B cell (primary cell): ENCODE results near the gene ANKRD44. TPM values are rescaled to one million over a fixed set of nuclear protein-coding genes. Genes with fewer than 3 reads are reported as not detected.
"Not testable (repeated sequence)": the region's sequence is repeated elsewhere in the genome, so short reads cannot be mapped to it uniquely, and the experiment has no call there.

Experiments used
- ATAC-seq: fragments of 200-7000 bp; cut with Tn5 transposase; one replicate; pipeline ENCODE4 v1.10.0; 2021; ENCODE audit warnings: low read depth, mild to moderate bottlenecking, moderate number of reproducible peaks, moderate library complexity
- CTCF ChIA-PET: fragments of 350-600 bp; sonication (Branson Sonifier 250); formaldehyde crosslinking; loops from one replicate; lab custom pipeline; 2021; ENCODE audit warnings: antibody characterized with exemption, inconsistent platforms; lab: Charles Lee
- POLR2A ChIA-PET: fragments of 350-600 bp; sonication (Branson Sonifier 250); formaldehyde crosslinking; loops from one replicate; lab custom pipeline; 2021; ENCODE audit warnings: antibody characterized with exemption; lab: Charles Lee
- DNase-seq: peaks from one replicate; pipeline ENCODE4 v3.0.0; 2013
- H2AFZ ChIP-seq: 2 replicates; pipeline ENCODE4 v1.6.1; 2012; ENCODE audit warnings: mild to moderate bottlenecking, low read depth, low read length; ENCODE audit not compliant: insufficient read depth, poor library complexity, severe bottlenecking
- H3K27ac ChIP-seq, 2 donors: 1 replicate in 1 of 2; 2 replicates in 1 of 2; pipeline ENCODE4 v1.5.1; 2012 to 2013; ENCODE audit warnings: low read length in 2 of 2, mild to moderate bottlenecking in 2 of 2, moderate library complexity in 1 of 2
- H3K27me3 ChIP-seq, 4 experiments: fragments of 200-600 bp in 1 of 4; sonication (generic) in 1 of 4; replicated peaks in 1 of 4; 1 replicate in 2 of 4; 2 replicates in 2 of 4; pipeline versions ENCODE4 v1.6.1 to v1.7.0; 2013 to 2016; ENCODE audit warnings: low read length in 3 of 4, mild to moderate bottlenecking in 2 of 4, mixed read lengths in 1 of 4, moderate library complexity in 1 of 4; ENCODE audit not compliant: insufficient read depth in 4 of 4, control insufficient read depth in 3 of 4; ENCODE audit errors: control extremely low read depth in 1 of 4
- H3K36me3 ChIP-seq, 2 experiments: replicated peaks in 1 of 2; 1 replicate in 1 of 2; 2 replicates in 1 of 2; pipeline versions ENCODE4 v1.6.1 to v1.7.1; 2013; ENCODE audit warnings: low read length in 1 of 2; ENCODE audit not compliant: insufficient read depth in 2 of 2, control insufficient read depth in 1 of 2; ENCODE audit errors: control extremely low read depth in 1 of 2, extremely low read depth in 1 of 2
- H3K4me1 ChIP-seq, 2 donors: fragments of 200-600 bp in 1 of 2; sonication (generic) in 1 of 2; 1 replicate in 1 of 2; 2 replicates in 1 of 2; pipeline versions ENCODE4 v1.5.1 to v1.6.1; 2013 to 2017; ENCODE audit warnings: low read length in 2 of 2; ENCODE audit not compliant: control insufficient read depth in 2 of 2, insufficient read depth in 2 of 2
- H3K4me2 ChIP-seq: replicated peaks from 2 replicates; pipeline ENCODE3; 2012; ENCODE audit warnings: mild to moderate bottlenecking, low read depth, low read length; ENCODE audit not compliant: poor library complexity, severe bottlenecking
- H3K4me3 ChIP-seq, 5 experiments: fragments of 200-600 bp in 1 of 5; sonication (generic) in 1 of 5; 1 replicate in 3 of 5; 2 replicates in 2 of 5; pipeline versions ENCODE4 v1.5.1 to v1.7.0; 2011 to 2016; ENCODE audit warnings: low read length in 4 of 5, mild to moderate bottlenecking in 4 of 5, low read depth in 2 of 5, control low read depth in 1 of 5, moderate library complexity in 1 of 5; ENCODE audit not compliant: insufficient read depth in 1 of 5; ENCODE audit errors: control extremely low read depth in 1 of 5, extremely low read depth in 1 of 5
- H3K79me2 ChIP-seq: fragments of 200-600 bp; sonication (generic); one replicate; pipeline ENCODE4 v1.6.0; 2016; ENCODE audit warnings: low read length; ENCODE audit not compliant: control insufficient read depth, insufficient read depth
- H3K9ac ChIP-seq: fragments of 200-600 bp; sonication (generic); 2 replicates; pipeline ENCODE4 v1.6.1; 2017; ENCODE audit warnings: mild to moderate bottlenecking, low read length, moderate library complexity
- H3K9me3 ChIP-seq, 3 donors: one replicate each; pipeline versions ENCODE4 v1.6.1 to v1.7.1; 2013; ENCODE audit warnings: low read length in 2 of 3; ENCODE audit not compliant: control insufficient read depth in 2 of 3, insufficient read depth in 1 of 3; ENCODE audit errors: control extremely low read depth in 1 of 3
- H4K20me1 ChIP-seq: 2 replicates; pipeline ENCODE4 v1.6.0; 2012; ENCODE audit warnings: mild to moderate bottlenecking, low read length; ENCODE audit not compliant: insufficient read depth, control insufficient read depth, poor library complexity, severe bottlenecking
- H3K27ac Mint-ChIP-seq: one replicate; pipeline ENCODE4 v1.8.0; 2021; ENCODE audit warnings: mixed read lengths
- H3K27me3 Mint-ChIP-seq: one replicate; pipeline ENCODE4 v1.8.0; 2021; ENCODE audit warnings: mixed read lengths
- H3K4me1 Mint-ChIP-seq: one replicate; pipeline ENCODE4 v1.8.0; 2021; ENCODE audit warnings: mixed read lengths
- H3K4me3 Mint-ChIP-seq: one replicate; pipeline ENCODE4 v1.8.0; 2021; ENCODE audit warnings: mixed read lengths
- H3K9me3 Mint-ChIP-seq: one replicate; pipeline ENCODE4 v1.8.0; 2022; ENCODE audit warnings: mixed read lengths; ENCODE audit not compliant: insufficient read depth
- EZH2 ChIP-seq: IDR thresholded peaks from 2 replicates; pipeline ENCODE4 v1.6.1; 2012; ENCODE audit warnings: borderline replicate concordance, low read depth, mild to moderate bottlenecking, moderate library complexity, low read length; ENCODE audit not compliant: insufficient read depth, poor library complexity, severe bottlenecking
- WGBS: methylation state at CpG from one replicate; pipeline ENCODE4 v1.1.5; 2013; ENCODE audit warnings: missing lambda C conversion rate; ENCODE audit not compliant: insufficient coverage; 5-methylcytosine and 5-hydroxymethylcytosine counted together
- intact Hi-C: fragments of 100-400 bp; cut with micrococcal nuclease; formaldehyde crosslinking; loops from one replicate; pipeline ENCODE4 v1.10.0; 2022
- polyA plus RNA-seq: library from polyadenylated mRNA; depleted of rRNA; stranded (reverse); fragments of >200 nt; gene quantifications from 2 replicates; pipeline ENCODE4 v1.2.3, GENCODE V29; 2012
- total RNA-seq, 2 donors: library from RNA; stranded (reverse); fragments of 120-200 nt in 1 of 2; gene quantifications; 1 replicate in 1 of 2; 2 replicates in 1 of 2; pipeline versions ENCODE4 v1.2.3 to v1.2.4, GENCODE V29; 2013 to 2022
- TF ChIP-seq, protein P1 (sequence below): fragments of 200-600 bp; IDR thresholded peaks from one replicate; pipeline ENCODE4 v1.8.0; 2022; ENCODE audit warnings: antibody characterized with exemption, mild to moderate bottlenecking

The ANKRD44 gene
- total and polyA plus RNA-seq, 2 donors (not counting 1 experiment from before 2014, with no cell fraction given), result 92.6 to 457 TPM

- Histone ChIP-seq H3K4me2 (no peak overlapping the region), H3K9me3 (no peaks in the 10 kb centered on the region), H3K9ac (no peak overlapping the region), H3K79me2 (peaks cover 3% of the 10 kb centered on the region), H3K36me3 (peaks cover 34 to 81% of the 10 kb centered on the region in 2 experiments), H4K20me1 (peaks cover 5% of the 10 kb centered on the region), H3K4me1 (no peaks in the 10 kb centered on the region), H2AFZ (no peak overlapping the region), H3K27ac (no peak overlapping the region), H3K27me3 (no peaks in the 10 kb centered on the region), H3K4me3 (no peak overlapping the region)
- ChIA-PET POLR2A (interaction anchor here (0.8 kb wide), 1 partner anchor 10 kb away, joined by 3 read pairs; no protein-coding TSS in a partner anchor), CTCF (no interaction called here)
- intact Hi-C loops, result no loop called here
- H3K4me3 Mint-ChIP-seq, result no peak overlapping the region
- DNase-seq (no peak), ATAC-seq (no peak)
- no peaks in the 10 kb centered on the region for H3K9me3 Mint-ChIP-seq
- WGBS, result 100% methylated on average over 2 of the region's 2 CpGs
- no peaks in the 10 kb centered on the region for H3K27me3 Mint-ChIP-seq
- TF ChIP-seq EZH2, result no peak
- TF ChIP-seq, protein P1, sequence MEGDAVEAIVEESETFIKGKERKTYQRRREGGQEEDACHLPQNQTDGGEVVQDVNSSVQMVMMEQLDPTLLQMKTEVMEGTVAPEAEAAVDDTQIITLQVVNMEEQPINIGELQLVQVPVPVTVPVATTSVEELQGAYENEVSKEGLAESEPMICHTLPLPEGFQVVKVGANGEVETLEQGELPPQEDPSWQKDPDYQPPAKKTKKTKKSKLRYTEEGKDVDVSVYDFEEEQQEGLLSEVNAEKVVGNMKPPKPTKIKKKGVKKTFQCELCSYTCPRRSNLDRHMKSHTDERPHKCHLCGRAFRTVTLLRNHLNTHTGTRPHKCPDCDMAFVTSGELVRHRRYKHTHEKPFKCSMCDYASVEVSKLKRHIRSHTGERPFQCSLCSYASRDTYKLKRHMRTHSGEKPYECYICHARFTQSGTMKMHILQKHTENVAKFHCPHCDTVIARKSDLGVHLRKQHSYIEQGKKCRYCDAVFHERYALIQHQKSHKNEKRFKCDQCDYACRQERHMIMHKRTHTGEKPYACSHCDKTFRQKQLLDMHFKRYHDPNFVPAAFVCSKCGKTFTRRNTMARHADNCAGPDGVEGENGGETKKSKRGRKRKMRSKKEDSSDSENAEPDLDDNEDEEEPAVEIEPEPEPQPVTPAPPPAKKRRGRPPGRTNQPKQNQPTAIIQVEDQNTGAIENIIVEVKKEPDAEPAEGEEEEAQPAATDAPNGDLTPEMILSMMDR, result no peak
- H3K4me1 Mint-ChIP-seq, result no peaks in the 10 kb centered on the region
- no peak overlapping the region for H3K27ac Mint-ChIP-seq
Observed at GRCh38 chr2:197024206-197024605, 286.4 kb downstream of the ANKRD44 start.

DNA sequence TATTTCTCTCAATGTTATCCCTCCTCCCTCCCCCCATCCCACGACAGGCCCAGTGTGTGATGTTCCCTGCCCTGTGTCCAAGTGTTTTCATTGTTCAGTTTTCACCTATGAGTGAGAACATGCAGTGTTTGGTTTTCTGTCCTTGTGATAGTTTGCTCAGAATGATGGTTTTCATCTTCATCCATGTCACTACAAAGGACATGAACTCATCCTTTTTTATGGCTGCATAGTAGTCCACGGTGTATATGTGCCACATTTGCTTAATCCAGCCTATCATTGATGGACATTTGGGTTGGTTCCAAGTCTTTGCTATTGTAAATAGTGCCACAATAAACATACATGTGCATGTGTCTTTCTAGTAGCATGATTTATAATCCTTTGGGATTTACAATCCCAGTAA is 289.7 kb downstream of the ANKRD44 start:
- H3K27me3 ChIP-seq, H3K4me2 ChIP-seq, H3K27me3 Mint-ChIP-seq, H3K9ac ChIP-seq, H3K4me3 Mint-ChIP-seq, intact Hi-C loops, H4K20me1 ChIP-seq, H3K9me3 Mint-ChIP-seq, H3K79me2 ChIP-seq, ATAC-seq, H3K4me3 ChIP-seq, H3K9me3 ChIP-seq, H2AFZ ChIP-seq, H3K27ac ChIP-seq, H3K4me1 ChIP-seq, DNase-seq, H3K4me1 Mint-ChIP-seq, POLR2A ChIA-PET: not testable (repeated sequence)
- CTCF ChIA-PET, result interaction anchor here (0.6 kb wide), 1 partner anchor 9 kb away, joined by 3 read pairs; no protein-coding TSS in a partner anchor
- peaks cover 27 to 86% of the 10 kb centered on the region in 2 experiments for H3K36me3 ChIP-seq
- peak overlapping the region; percentile 46 for H3K27ac Mint-ChIP-seq
- no CpG with 5 or more reads among the region's 2 CpGs for WGBS
